ENCODE results near the gene TRPM7. TPM values are rescaled to one million over a fixed set of nuclear protein-coding genes. Genes with fewer than 3 reads are reported as not detected.

Gene TRPM7
- total and polyA plus RNA-seq, 4 donors, result 6.3 to 81.1 (median 24.0) TPM

- TF ChIP-seq, protein P1, sequence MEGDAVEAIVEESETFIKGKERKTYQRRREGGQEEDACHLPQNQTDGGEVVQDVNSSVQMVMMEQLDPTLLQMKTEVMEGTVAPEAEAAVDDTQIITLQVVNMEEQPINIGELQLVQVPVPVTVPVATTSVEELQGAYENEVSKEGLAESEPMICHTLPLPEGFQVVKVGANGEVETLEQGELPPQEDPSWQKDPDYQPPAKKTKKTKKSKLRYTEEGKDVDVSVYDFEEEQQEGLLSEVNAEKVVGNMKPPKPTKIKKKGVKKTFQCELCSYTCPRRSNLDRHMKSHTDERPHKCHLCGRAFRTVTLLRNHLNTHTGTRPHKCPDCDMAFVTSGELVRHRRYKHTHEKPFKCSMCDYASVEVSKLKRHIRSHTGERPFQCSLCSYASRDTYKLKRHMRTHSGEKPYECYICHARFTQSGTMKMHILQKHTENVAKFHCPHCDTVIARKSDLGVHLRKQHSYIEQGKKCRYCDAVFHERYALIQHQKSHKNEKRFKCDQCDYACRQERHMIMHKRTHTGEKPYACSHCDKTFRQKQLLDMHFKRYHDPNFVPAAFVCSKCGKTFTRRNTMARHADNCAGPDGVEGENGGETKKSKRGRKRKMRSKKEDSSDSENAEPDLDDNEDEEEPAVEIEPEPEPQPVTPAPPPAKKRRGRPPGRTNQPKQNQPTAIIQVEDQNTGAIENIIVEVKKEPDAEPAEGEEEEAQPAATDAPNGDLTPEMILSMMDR (IDR thresholded peaks at IDR 0.05; ENCODE audit: low read depth, low read length, missing input control), result no peak
Observed at GRCh38 chr15:50513001-50513400, 173.6 kb downstream of the TRPM7 start (continued).

Small RNA genes within 50 kb of the gene (small RNA-seq; reads per million reads assigned to genes)
- gene RN7SL354P, result not detected

Other genes with a start within 250 kb of the TRPM7 start
- under 1 TPM in 1 of 2 donors, not detected in 1; 0.42 TPM for gene USP50, start 140.1 kb downstream of the TRPM7 start, total RNA-seq
- gene USP50, start 140.1 kb downstream of the TRPM7 start, polyA plus RNA-seq, result under 1 TPM in 1 of 2 donors, not detected in 1; 0.93 TPM
- gene SPPL2A, start 78.9 kb upstream of the TRPM7 start, total RNA-seq, result 100 to 1,000 TPM in 1 of 2 donors, 10 to 100 TPM in 1; 67.5 to 135 TPM
- gene SPPL2A, start 78.9 kb upstream of the TRPM7 start, polyA plus RNA-seq, result 100 to 1,000 TPM in 1 of 2 donors, 10 to 100 TPM in 1; 85.1 to 101 TPM
- 10 to 100 TPM in 1 of 2 donors, 1 to 10 TPM in 1; 7.3 to 10.2 TPM for gene AP4E1, start 221.9 kb upstream of the TRPM7 start, total RNA-seq
- gene AP4E1, start 221.9 kb upstream of the TRPM7 start, polyA plus RNA-seq, result 1 to 10 TPM; 1.3 to 1.8 TPM

Data from liver (tissue), 6 donors.